DND-41 (cell line): ENCODE data around the gene ADAMTSL4.
"Not testable (repeated sequence)": the region's sequence is repeated elsewhere in the genome, so short reads cannot be mapped to it uniquely, and the experiment has no call there.

Source experiments
- ATAC-seq: fragments of 200-7000 bp; cut with Tn5 transposase; 3 replicates; pipeline ENCODE4 v1.9.1; 2021; ENCODE audit warnings: low read depth; ENCODE audit not compliant: insufficient read depth
- DNase-seq: peaks from one replicate; pipeline ENCODE4 v3.0.0-alpha.2; 2020
- H2AFZ ChIP-seq: 2 replicates; pipeline ENCODE4 v1.6.0; 2012; ENCODE audit warnings: low read depth, low read length
- H3K27ac ChIP-seq: 2 replicates; pipeline ENCODE4 v1.5.1; 2012; ENCODE audit warnings: low read length, inconsistent platforms
- H3K27me3 ChIP-seq: fragments of 200-600 bp; sonication (generic); 2 replicates; pipeline ENCODE4 v1.6.0; 2012; ENCODE audit warnings: low read length, mild to moderate bottlenecking, inconsistent platforms; ENCODE audit not compliant: insufficient read depth, poor library complexity
- H3K36me3 ChIP-seq: 2 replicates; pipeline ENCODE4 v1.5.1; 2012; ENCODE audit warnings: low read length, inconsistent platforms; ENCODE audit not compliant: insufficient read depth
- H3K4me1 ChIP-seq: 2 replicates; pipeline ENCODE4 v1.5.1; 2012; ENCODE audit warnings: mild to moderate bottlenecking, low read length; ENCODE audit not compliant: insufficient read depth
- H3K4me2 ChIP-seq: 2 replicates; pipeline ENCODE4 v1.6.0; 2012; ENCODE audit warnings: mild to moderate bottlenecking, moderate library complexity, low read length, inconsistent platforms; ENCODE audit not compliant: insufficient read depth
- H3K4me3 ChIP-seq, 2 experiments: fragments of 200-600 bp in 1 of 2; shearing (Covaris generic) in 1 of 2; 2 replicates each; pipeline ENCODE4 v1.5.1; 2012 to 2016; ENCODE audit warnings: inconsistent platforms in 2 of 2, low read length in 2 of 2, mild to moderate bottlenecking in 2 of 2, low read depth in 1 of 2, moderate library complexity in 1 of 2
- H3K79me2 ChIP-seq: 2 replicates; pipeline ENCODE4 v1.6.0; 2012; ENCODE audit warnings: low read length, inconsistent platforms; ENCODE audit not compliant: insufficient read depth
- H3K9ac ChIP-seq: 2 replicates; pipeline ENCODE4 v1.6.0; 2012; ENCODE audit warnings: low read depth, mild to moderate bottlenecking, inconsistent platforms, low read length, moderate library complexity
- H3K9me3 ChIP-seq: 2 replicates; pipeline ENCODE4 v1.5.1; 2012; ENCODE audit warnings: low read length, moderate library complexity, mild to moderate bottlenecking, inconsistent platforms; ENCODE audit not compliant: insufficient read depth, severe bottlenecking
- H4K20me1 ChIP-seq: 2 replicates; pipeline ENCODE4 v1.6.0; 2012; ENCODE audit warnings: low read length; ENCODE audit not compliant: insufficient read depth
- EZH2 ChIP-seq: IDR thresholded peaks from 3 replicates; pipeline ENCODE4 v1.6.1; 2012; ENCODE audit warnings: borderline replicate concordance, low read depth, mild to moderate bottlenecking, moderate library complexity, low read length, inconsistent platforms; ENCODE audit not compliant: severe bottlenecking
- TF ChIP-seq, protein P1 (sequence below): IDR thresholded peaks from 2 replicates; pipeline ENCODE4 v1.5.1; 2012; ENCODE audit warnings: borderline replicate concordance, low read length, moderate library complexity, mild to moderate bottlenecking; ENCODE audit not compliant: poor library complexity, severe bottlenecking; ENCODE audit errors: extremely low read depth

Gene ADAMTSL4

DNA sequence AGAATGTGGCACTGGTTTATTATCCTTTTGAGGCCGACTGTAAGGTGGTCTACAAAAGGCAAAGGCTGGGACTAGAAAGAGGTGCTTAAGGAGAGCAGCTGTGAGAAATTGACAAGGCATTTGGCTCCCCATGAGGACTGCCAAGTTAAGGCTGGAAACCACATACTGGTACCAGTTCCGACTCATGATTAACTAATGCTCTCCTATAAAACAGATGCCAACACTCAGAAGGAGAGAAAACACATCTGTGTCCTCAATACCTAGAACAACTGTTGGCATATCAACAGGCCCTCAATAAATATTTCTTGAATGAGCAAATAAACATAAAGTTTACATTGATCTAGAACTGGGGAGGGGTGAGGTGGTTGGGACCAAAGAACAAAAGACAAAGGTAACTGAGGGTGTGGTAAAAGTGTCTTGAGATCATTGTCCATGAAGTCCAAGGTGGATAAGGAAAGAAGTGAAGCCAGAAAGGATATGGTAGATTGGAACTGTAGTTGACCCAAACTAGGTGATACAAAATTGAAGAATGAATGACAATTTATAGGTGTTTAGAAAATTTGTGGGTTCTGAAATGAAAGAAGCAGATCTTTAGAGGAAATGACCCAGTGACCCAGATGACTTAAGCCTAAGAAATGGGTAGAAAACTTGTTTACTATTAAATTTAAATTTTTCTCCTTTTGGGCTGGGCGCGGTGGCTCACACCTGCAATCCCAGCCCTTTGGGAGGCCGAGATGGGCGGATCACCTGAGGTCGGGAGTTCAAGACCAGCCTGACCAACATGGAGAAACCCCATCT is 47.1 kb downstream of the ADAMTSL4 start:
- Histone ChIP-seq H3K9ac (no peak overlapping the region), H3K36me3 (peaks cover 6% of the 10 kb centered on the region; the same call in 1 of the 2 replicates), H3K27me3 (no peaks in the 10 kb centered on the region), H3K79me2 (no peaks in the 10 kb centered on the region), H3K4me1 (no peaks in the 10 kb centered on the region), H4K20me1 (no peaks in the 10 kb centered on the region), H3K9me3 (no peaks in the 10 kb centered on the region), H3K27ac (no peak overlapping the region), H2AFZ (no peak overlapping the region), H3K4me2 (no peak overlapping the region), H3K4me3 (no peak overlapping the region)
- no peak for TF ChIP-seq EZH2
- TF ChIP-seq, protein P1, sequence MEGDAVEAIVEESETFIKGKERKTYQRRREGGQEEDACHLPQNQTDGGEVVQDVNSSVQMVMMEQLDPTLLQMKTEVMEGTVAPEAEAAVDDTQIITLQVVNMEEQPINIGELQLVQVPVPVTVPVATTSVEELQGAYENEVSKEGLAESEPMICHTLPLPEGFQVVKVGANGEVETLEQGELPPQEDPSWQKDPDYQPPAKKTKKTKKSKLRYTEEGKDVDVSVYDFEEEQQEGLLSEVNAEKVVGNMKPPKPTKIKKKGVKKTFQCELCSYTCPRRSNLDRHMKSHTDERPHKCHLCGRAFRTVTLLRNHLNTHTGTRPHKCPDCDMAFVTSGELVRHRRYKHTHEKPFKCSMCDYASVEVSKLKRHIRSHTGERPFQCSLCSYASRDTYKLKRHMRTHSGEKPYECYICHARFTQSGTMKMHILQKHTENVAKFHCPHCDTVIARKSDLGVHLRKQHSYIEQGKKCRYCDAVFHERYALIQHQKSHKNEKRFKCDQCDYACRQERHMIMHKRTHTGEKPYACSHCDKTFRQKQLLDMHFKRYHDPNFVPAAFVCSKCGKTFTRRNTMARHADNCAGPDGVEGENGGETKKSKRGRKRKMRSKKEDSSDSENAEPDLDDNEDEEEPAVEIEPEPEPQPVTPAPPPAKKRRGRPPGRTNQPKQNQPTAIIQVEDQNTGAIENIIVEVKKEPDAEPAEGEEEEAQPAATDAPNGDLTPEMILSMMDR = no peak
- ATAC-seq (no peak), DNase-seq (no peak)

DNA sequence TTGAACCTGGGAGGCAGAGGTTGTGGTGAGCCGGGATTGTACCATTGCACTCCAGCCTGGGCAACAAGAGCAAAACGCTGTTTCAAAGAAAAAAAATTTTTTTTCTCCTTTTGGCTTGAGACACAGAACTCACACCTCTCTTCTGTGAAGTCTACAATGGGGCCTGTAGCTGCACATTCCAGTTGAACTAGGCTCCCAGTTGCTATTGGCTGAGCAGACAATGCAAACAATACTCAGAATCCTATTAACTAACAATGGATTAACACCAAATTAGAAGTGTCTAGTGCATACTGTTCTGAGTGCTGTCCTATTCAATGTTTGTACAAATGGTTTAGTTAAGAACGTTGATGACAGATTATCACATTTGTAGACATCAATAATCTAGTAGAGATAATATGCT is 47.8 kb downstream of the ADAMTSL4 start:
- ATAC-seq = no peak
- no peaks in the 10 kb centered on the region for H4K20me1 ChIP-seq
- 0 out of 2 replicates have a peak, but pooled peaks cover 6% of the 10 kb centered on the region for H3K36me3 ChIP-seq
- no peak overlapping the region for H3K4me2 ChIP-seq
- H3K4me3 ChIP-seq = no peak overlapping the region
- no peak overlapping the region for H3K9ac ChIP-seq
- no peaks in the 10 kb centered on the region for H3K27me3 ChIP-seq
- H3K27ac ChIP-seq = no peak overlapping the region
- H3K9me3 ChIP-seq = no peaks in the 10 kb centered on the region
- no peak overlapping the region for H2AFZ ChIP-seq
- no peaks in the 10 kb centered on the region for H3K4me1 ChIP-seq
- DNase-seq = no peak
- no peaks in the 10 kb centered on the region for H3K79me2 ChIP-seq
- no peak for TF ChIP-seq EZH2
- TF ChIP-seq, protein P1 = no peak

DNA sequence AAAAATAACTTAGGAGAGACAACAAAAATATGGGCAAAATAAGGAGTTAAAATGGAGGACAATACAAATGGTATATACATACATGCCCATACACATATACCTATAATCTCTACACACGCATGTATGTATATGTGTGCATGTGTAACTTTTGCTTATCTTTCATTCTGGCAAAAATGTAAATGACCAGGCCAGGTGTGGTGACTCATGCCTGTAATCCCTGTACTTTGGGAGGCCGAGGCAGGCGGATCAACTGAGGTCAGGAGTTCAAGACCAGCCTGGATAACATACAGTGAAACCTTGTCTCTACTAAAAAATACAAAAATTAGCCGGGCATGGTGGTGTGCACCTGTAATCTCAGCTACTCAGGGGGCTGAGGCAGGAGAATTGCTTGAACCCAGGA is 49.1 kb downstream of the ADAMTSL4 start:
- not testable (repeated sequence) for H4K20me1 ChIP-seq

DNA sequence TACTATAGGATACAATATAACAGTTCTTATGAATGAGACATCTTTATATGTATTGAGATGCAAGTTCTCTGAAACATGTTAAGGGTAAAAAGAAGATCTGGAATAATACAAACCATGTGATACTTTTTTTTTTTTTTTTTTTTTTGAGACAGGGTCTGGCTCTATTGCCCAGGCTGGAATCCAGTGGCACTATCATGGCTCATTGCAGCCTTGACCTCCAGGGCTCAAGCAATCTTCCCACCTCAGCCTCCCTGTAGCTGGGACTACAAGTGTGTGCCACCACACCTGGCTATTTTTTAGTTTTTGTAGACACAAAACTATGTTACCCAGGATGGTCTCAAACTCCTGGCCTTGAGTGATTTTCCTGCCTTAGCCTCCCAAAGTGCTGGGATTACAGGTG is 52.3 kb downstream of the ADAMTSL4 start:
- Histone ChIP-seq H3K4me3 (no peak overlapping the region), H3K79me2 (no peaks in the 10 kb centered on the region), H3K9me3 (no peaks in the 10 kb centered on the region), H3K27ac (no peak overlapping the region), H3K4me1 (no peaks in the 10 kb centered on the region), H3K4me2 (no peak overlapping the region), H4K20me1 (no peaks in the 10 kb centered on the region), H2AFZ (no peak overlapping the region), H3K36me3 (peaks cover 6% of the 10 kb centered on the region; the same call in 1 of the 2 replicates), H3K27me3 (no peaks in the 10 kb centered on the region), H3K9ac (no peak overlapping the region)
- TF ChIP-seq EZH2 = no peak
- TF ChIP-seq, protein P1 = no peak
- DNase-seq (no peak), ATAC-seq (no peak)

More for the DNA sequence above, 49.1 kb downstream of the ADAMTSL4 start:
- H3K79me2 ChIP-seq, H3K4me1 ChIP-seq, H3K4me3 ChIP-seq, H3K27me3 ChIP-seq, H3K4me2 ChIP-seq, H3K36me3 ChIP-seq, H2AFZ ChIP-seq, H3K9me3 ChIP-seq, H3K27ac ChIP-seq, DNase-seq, ATAC-seq, H3K9ac ChIP-seq: not testable (repeated sequence)

DNA sequence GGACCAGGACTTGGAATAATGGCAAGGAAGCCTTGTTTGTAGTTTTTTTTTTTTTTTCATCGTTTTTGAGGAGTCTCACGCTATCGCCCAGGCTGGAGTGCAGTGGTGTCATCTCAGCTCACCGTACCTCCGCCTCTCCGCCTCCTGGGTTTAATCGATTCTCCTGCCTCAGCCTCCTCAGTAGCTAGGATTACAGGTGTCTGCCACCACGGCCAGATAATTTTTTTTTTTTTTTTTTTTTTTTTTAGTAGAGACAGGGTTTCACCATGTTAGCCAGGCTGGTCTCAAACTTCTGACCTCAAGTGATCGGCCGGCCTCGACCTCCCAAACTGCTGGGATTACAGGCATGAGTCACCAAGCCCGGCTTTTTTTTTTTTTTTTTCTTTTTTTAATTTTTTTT is 53.2 kb downstream of the ADAMTSL4 start:
- H3K4me3 ChIP-seq = not testable (repeated sequence)

More for the DNA sequence above, 53.2 kb downstream of the ADAMTSL4 start:
- not testable (repeated sequence) for ATAC-seq, H3K27me3 ChIP-seq, DNase-seq, H3K9ac ChIP-seq, H4K20me1 ChIP-seq, H3K4me1 ChIP-seq, H2AFZ ChIP-seq, H3K79me2 ChIP-seq, H3K27ac ChIP-seq, H3K9me3 ChIP-seq, H3K36me3 ChIP-seq, H3K4me2 ChIP-seq
